Body of pancreas (tissue), 4 donors: ENCODE data around the gene UBAC2.

Experiments
- POLR2A ChIP-seq, 3 donors: fragments of 450-650 bp; IDR thresholded peaks; one replicate each; pipeline ENCODE4 v1.6.1; 2016; ENCODE audit warnings: antibody characterized with exemption in 3 of 3, mild to moderate bottlenecking in 2 of 3
- TF ChIP-seq, protein P1 (sequence below), 7 experiments: fragments of 450-650 bp in 4 of 7; fragments of 200-600 bp in 3 of 7; sonication (generic) in 3 of 7; IDR thresholded peaks; one replicate each; pipeline ENCODE4 v1.5.1; 2016 to 2019; ENCODE audit warnings: antibody characterized with exemption in 7 of 7

- TF ChIP-seq, protein P1, sequence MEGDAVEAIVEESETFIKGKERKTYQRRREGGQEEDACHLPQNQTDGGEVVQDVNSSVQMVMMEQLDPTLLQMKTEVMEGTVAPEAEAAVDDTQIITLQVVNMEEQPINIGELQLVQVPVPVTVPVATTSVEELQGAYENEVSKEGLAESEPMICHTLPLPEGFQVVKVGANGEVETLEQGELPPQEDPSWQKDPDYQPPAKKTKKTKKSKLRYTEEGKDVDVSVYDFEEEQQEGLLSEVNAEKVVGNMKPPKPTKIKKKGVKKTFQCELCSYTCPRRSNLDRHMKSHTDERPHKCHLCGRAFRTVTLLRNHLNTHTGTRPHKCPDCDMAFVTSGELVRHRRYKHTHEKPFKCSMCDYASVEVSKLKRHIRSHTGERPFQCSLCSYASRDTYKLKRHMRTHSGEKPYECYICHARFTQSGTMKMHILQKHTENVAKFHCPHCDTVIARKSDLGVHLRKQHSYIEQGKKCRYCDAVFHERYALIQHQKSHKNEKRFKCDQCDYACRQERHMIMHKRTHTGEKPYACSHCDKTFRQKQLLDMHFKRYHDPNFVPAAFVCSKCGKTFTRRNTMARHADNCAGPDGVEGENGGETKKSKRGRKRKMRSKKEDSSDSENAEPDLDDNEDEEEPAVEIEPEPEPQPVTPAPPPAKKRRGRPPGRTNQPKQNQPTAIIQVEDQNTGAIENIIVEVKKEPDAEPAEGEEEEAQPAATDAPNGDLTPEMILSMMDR (IDR thresholded peaks at IDR 0.05), result no peak
- TF ChIP-seq POLR2A (IDR thresholded peaks at IDR 0.05), result no peak
Measured at GRCh38 chr13:99417201-99418102, 216.8 kb downstream of the UBAC2 start.
